ENCODE results near the gene SH2D3A. TPM values are rescaled to one million over a fixed set of nuclear protein-coding genes. Genes with fewer than 3 reads are reported as not detected.
"Not testable (repeated sequence)": the region's sequence is repeated elsewhere in the genome, so short reads cannot be mapped to it uniquely, and the experiment has no call there.

The SH2D3A gene
- total RNA-seq, 4 donors from 2014 or later: 14.1 to 27.4 (median 20.7) TPM

DNA sequence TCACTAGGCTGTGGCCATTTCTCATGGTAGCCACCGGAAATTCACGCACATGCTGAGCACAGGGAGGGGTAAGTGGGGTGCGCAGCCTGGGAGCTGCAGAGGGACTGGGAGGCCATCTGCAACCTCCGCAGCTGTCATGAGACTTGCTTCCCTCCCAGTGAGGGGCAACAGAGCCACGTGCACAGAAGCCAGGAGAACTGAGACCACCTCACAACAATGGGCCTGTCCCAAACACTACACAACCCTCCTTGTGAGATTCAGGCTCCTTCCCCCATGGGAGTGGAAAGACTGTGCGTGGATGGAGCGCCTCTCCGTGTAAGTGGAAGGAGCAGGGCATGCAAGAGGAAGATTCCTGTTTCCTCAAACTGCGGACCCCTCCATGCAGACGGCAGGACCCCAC is 55.6 kb downstream of the SH2D3A start:
- WGBS, 2 donors: 74 to 77% methylated on average over 5 to 10 of the region's 10 CpGs
- intact Hi-C loops (cut with DNase I): no loop called here
- no peaks in the 10 kb centered on the region for H3K27me3 ChIP-seq

GRCh38 chr19:6711078-6711361 is 56.2 kb downstream of the SH2D3A start:
- Histone ChIP-seq H3K27ac (no peak overlapping the region), H3K4me3 (replicated peaks in 1 of 3) (no peak overlapping the region), H3K27me3 (no peaks in the 10 kb centered on the region), H3K9me3 (no peaks in the 10 kb centered on the region), H3K4me1 (no peaks in the 10 kb centered on the region), H3K36me3 (no peaks in the 10 kb centered on the region)
- TF ChIP-seq CTCF (IDR thresholded peaks at IDR 0.05) (no peak), POLR2A (IDR thresholded peaks at IDR 0.05) (no peak)
- 28 to 41% methylated on average over 8 to 9 of the region's 9 CpGs for WGBS, 2 donors
- intact Hi-C loops (cut with DNase I): no loop called here
- DNase-seq: no peak

More for the DNA sequence above, 55.6 kb downstream of the SH2D3A start:
- Histone ChIP-seq H3K9me3 (no peaks in the 10 kb centered on the region), H3K36me3 (no peaks in the 10 kb centered on the region), H3K4me1 (no peaks in the 10 kb centered on the region), H3K27ac (no peak overlapping the region), H3K4me3 (replicated peaks in 1 of 3) (no peak overlapping the region)
- DNase-seq: no peak
- no peak for TF ChIP-seq POLR2A (IDR thresholded peaks at IDR 0.05)
- no peak for TF ChIP-seq CTCF (IDR thresholded peaks at IDR 0.05)

- 13 to 14% methylated on average over 30 of the region's 30 CpGs for WGBS, 2 donors
- intact Hi-C loops (cut with DNase I): no loop called here
- H3K4me3 ChIP-seq (replicated peaks in 1 of 3): no peak overlapping the region
- DNase-seq: no peak
- no peaks in the 10 kb centered on the region for H3K4me1 ChIP-seq
- no peaks in the 10 kb centered on the region for H3K36me3 ChIP-seq
- H3K9me3 ChIP-seq: no peaks in the 10 kb centered on the region
- H3K27ac ChIP-seq: no peak overlapping the region
- TF ChIP-seq POLR2A (IDR thresholded peaks at IDR 0.05): no peak
- no peak for TF ChIP-seq CTCF (IDR thresholded peaks at IDR 0.05)
- no peaks in the 10 kb centered on the region for H3K27me3 ChIP-seq
Measured at GRCh38 chr19:6710273-6711077, 56.8 kb downstream of the SH2D3A start.

DNA sequence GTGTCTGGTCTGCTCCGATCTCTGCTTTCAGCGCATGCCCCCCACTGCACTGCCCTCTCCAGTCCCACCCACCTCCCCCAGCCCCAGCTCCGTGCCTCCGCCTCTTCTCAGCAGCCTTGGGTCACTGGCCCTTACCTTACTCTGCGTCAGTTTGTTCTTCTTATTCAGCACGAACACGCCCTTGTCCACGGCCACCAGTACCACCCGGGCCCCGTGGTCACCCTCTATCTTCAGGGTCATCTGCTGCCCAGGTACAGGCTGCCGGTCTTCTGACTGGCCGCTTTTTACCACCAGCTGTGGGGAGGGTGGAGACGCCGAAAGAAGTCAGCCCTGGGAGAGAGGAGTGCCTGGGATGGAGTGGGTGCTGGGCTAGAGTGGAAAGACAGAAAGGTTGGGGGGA is 57.7 kb downstream of the SH2D3A start:
- no peak for DNase-seq
- H3K27ac ChIP-seq: no peak overlapping the region
- H3K4me1 ChIP-seq: no peaks in the 10 kb centered on the region
- no peaks in the 10 kb centered on the region for H3K27me3 ChIP-seq
- intact Hi-C loops (cut with DNase I): no loop called here
- no peak overlapping the region for H3K4me3 ChIP-seq (replicated peaks in 1 of 3)
- H3K9me3 ChIP-seq: no peaks in the 10 kb centered on the region
- no peaks in the 10 kb centered on the region for H3K36me3 ChIP-seq
- 27 to 50% methylated on average over 14 of the region's 14 CpGs for WGBS, 2 donors
- TF ChIP-seq POLR2A (IDR thresholded peaks at IDR 0.05) (no peak), CTCF (IDR thresholded peaks at IDR 0.05) (no peak)

DNA sequence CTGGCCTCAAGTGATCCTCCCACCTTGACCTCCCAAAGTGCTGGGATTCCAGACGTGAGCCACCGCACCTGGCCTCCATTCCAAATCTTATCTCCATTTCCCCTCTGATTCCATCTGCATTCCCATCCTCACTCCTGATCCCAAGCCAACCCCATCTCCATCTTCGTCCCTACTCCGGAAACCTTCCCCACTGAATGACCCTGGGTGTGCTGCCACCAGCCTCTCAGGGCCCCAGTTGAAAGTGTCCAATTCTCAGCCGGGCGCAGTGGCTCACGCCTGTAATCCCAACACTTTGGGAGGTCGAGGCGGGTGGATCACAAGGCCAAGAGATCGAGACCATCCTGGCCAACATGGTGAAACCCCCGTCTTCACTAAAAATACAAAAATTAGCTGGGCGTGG is 58.3 kb downstream of the SH2D3A start:
- H3K4me3 ChIP-seq (replicated peaks in 1 of 3); intact Hi-C loops (cut with DNase I); H3K9me3 ChIP-seq; H3K36me3 ChIP-seq; H3K4me1 ChIP-seq; H3K27me3 ChIP-seq; DNase-seq; H3K27ac ChIP-seq: not testable (repeated sequence)
- WGBS, 2 donors: 88 to 90% methylated on average over 12 of the region's 12 CpGs

All from thyroid gland (tissue), 4 donors.